WTC11 (cell line): ENCODE data around the gene RIPOR2.

Experiments
- CTCF ChIP-seq: fragments of 200-600 bp; IDR thresholded peaks from 2 replicates; pipeline ENCODE4 v1.8.0; 2022; ENCODE audit warnings: antibody characterized with exemption
- GABPB1 ChIP-seq: sonication (generic); formaldehyde crosslinking; IDR thresholded peaks from 2 replicates; pipeline ENCODE4 v1.8.1; 2023; ENCODE audit warnings: mild to moderate bottlenecking, missing genetic modification reagents
- PRRX2 ChIP-seq: fragments of 250-450 bp; sonication (Bioruptor Pico); IDR thresholded peaks from 2 replicates; pipeline ENCODE4 v1.8.0; 2021; ENCODE audit warnings: mild to moderate bottlenecking
- USF2 ChIP-seq: sonication (generic); formaldehyde crosslinking; IDR thresholded peaks from 2 replicates; pipeline ENCODE4 v1.8.1; 2023; ENCODE audit warnings: mild to moderate bottlenecking, missing genetic modification reagents, moderate library complexity

DNA sequence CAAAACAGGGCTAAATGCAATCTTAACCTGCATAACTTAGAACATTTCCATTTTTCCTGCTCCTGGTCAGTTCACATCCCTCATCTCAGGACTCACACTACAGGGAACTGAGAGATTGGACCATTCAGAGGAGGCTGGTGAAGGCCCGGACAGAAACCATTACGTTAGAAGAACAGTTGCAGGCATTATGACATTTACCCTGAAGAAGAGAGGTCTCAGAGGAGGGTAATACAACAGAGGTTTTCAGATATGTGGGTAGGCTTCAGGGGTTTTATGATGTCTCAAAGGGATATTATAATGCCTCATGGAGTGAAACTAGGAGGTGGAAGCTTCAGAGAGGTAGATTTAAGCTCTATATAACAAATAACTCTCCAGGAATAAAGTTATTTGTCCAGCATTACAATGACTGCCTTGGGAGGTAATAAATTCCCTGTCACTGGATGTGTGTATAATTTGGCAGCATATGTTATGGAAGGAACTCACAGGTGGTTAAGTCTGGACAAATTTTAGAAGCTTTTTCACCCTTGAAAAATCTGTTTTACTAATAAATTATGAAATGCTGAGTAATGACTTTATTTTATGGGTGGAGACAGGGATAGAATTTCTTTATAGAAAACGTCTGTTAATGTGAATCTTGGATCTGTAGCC is 36.7 kb upstream of the RIPOR2 start:
- TF ChIP-seq USF2 (CRISPR knock-in tag) (no peak), PRRX2 (CRISPR knock-in tag) (no peak), GABPB1 (CRISPR knock-in tag) (no peak), CTCF (no peak)
